Nephron (organoid): ENCODE results near the gene CYREN.

ENCODE experiments used
- H3K27ac Mint-ChIP-seq, 3 experiments: 2 replicates each; pipeline ENCODE4 v1.8.0; 2020; ENCODE audit warnings: mixed read lengths in 3 of 3, mild to moderate bottlenecking in 2 of 3, moderate library complexity in 1 of 3
- H3K27me3 Mint-ChIP-seq: 2 replicates; pipeline ENCODE4 v1.8.0; 2021; ENCODE audit warnings: low read depth, mild to moderate bottlenecking, moderate library complexity, mixed read lengths
- H3K36me3 Mint-ChIP-seq: 2 replicates; pipeline ENCODE4 v1.8.0; 2020; ENCODE audit warnings: low read depth, mixed read lengths
- H3K4me1 Mint-ChIP-seq: 2 replicates; pipeline ENCODE4 v1.8.0; 2020; ENCODE audit warnings: mixed read lengths
- H3K4me3 Mint-ChIP-seq, 3 experiments: 2 replicates each; pipeline ENCODE4 v1.8.0; 2020; ENCODE audit warnings: mild to moderate bottlenecking in 3 of 3, mixed read lengths in 3 of 3, moderate library complexity in 2 of 3
- H3K9me3 Mint-ChIP-seq: 2 replicates; pipeline ENCODE4 v1.8.0; 2020; ENCODE audit warnings: mixed read lengths
- CTCF ChIP-seq, 3 experiments: fragments of 200-600 bp; sonication (generic); IDR thresholded peaks; one replicate each; pipeline ENCODE4 v1.5.0; 2021; ENCODE audit warnings: antibody characterized with exemption in 3 of 3; ENCODE audit not compliant: unreplicated experiment in 3 of 3

CYREN gene

DNA sequence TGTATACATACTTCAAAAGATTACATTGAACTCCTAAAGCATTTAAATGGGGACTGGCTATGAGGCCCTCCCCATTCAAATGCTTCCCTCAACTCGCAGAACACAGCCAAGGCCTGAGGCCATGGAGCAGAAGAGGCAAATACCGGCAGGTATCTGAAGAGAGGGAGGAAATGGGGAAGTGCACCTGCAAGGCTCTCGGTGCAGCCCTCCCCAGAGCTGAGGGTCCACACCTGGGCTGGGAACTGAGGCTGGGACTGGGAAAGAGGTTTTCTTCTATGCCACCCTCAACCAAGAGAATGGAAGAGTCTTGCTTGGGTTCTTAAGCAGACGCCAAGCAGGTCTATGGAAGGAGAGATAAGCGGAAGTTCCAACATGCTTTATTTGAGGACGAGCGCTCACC is 13.0 kb upstream of the CYREN start:
- TF ChIP-seq CTCF (IDR thresholded peaks at IDR 0.05; ENCODE audit: unreplicated experiment in 3 of 3) = no peak
- Mint-ChIP-seq H3K27me3 (no peaks in the 10 kb centered on the region), H3K36me3 (peaks cover 95% of the 10 kb centered on the region), H3K9me3 (peaks cover 46% of the 10 kb centered on the region), H3K4me3 (no peak overlapping the region), H3K27ac (no peak overlapping the region), H3K4me1 (no peaks in the 10 kb centered on the region)

GRCh38 chr7:135181929-135182678 is 11.6 kb upstream of the CYREN start:
- Mint-ChIP-seq H3K36me3 (peaks cover 89% of the 10 kb centered on the region), H3K9me3 (peaks cover 48% of the 10 kb centered on the region), H3K4me3 (no peak overlapping the region), H3K4me1 (no peaks in the 10 kb centered on the region), H3K27me3 (no peaks in the 10 kb centered on the region), H3K27ac (no peak overlapping the region)
- no peak for TF ChIP-seq CTCF (IDR thresholded peaks at IDR 0.05; ENCODE audit: unreplicated experiment in 3 of 3)

GRCh38 chr7:135181261-135181928 is 10.9 kb upstream of the CYREN start:
- Mint-ChIP-seq H3K36me3 (peaks cover 89% of the 10 kb centered on the region), H3K9me3 (peaks cover 48% of the 10 kb centered on the region), H3K4me3 (no peak overlapping the region), H3K27ac (no peak overlapping the region), H3K4me1 (no peaks in the 10 kb centered on the region), H3K27me3 (no peaks in the 10 kb centered on the region)
- TF ChIP-seq CTCF (IDR thresholded peaks at IDR 0.05; ENCODE audit: unreplicated experiment in 3 of 3) = no peak

GRCh38 chr7:135180122-135180521 is 9.6 kb upstream of the CYREN start:
- Mint-ChIP-seq H3K27me3 (no peaks in the 10 kb centered on the region), H3K9me3 (peaks cover 48% of the 10 kb centered on the region), H3K4me3 (no peak overlapping the region), H3K4me1 (no peaks in the 10 kb centered on the region), H3K27ac (no peak overlapping the region), H3K36me3 (peaks cover 83% of the 10 kb centered on the region)
- TF ChIP-seq CTCF (IDR thresholded peaks at IDR 0.05; ENCODE audit: unreplicated experiment in 3 of 3) = no peak

GRCh38 chr7:135179321-135179925 is 8.9 kb upstream of the CYREN start:
- Mint-ChIP-seq H3K27ac (no peak overlapping the region), H3K36me3 (peaks cover 77% of the 10 kb centered on the region), H3K9me3 (peaks cover 48% of the 10 kb centered on the region), H3K27me3 (no peaks in the 10 kb centered on the region), H3K4me1 (no peaks in the 10 kb centered on the region), H3K4me3 (no peak overlapping the region)
- TF ChIP-seq CTCF (IDR thresholded peaks at IDR 0.05; ENCODE audit: unreplicated experiment in 3 of 3) = no peak
